ENCODE data around the gene C4orf50.
"Not testable (repeated sequence)": the region's sequence is repeated elsewhere in the genome, so short reads cannot be mapped to it uniquely, and the experiment has no call there.

Gene C4orf50

DNA sequence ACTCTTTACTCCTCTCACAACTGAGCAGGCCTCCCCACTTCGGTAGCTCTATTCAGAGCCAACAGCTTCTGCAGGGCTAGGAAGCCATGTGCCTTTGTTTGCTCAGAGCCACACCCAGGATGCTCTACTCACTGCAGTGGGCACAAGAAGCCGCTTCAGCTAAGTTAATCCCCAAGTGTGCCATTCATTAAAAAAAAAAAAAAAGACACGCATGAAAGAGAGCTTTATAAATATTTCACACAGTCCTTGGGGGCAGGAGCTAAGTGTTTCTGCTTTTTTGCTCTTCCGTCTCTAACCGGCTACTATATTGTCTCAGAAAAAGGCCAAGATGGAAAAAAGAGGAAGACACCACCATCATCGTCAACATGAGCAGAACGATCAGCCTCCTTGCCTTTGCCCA lies 133.4 kb downstream of the C4orf50 start:
- no peak for DNase-seq

DNA sequence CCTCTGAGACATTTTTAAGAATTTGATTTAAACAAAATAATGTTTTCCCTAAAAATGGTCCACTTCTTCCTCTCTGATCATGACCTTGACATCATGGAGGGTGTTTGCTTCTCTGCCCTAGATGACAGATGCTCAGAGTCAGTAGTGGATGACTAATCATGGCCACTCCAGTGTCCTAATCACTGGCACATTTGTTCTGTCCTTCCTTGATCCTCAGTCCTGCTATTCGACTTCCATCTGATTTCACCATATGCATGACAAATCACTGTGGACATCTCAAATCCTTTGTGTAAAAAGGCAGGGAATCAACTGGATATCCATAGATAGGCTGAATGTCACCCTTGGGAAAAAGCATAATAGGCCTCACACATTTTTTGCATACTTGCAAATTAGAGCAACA lies 134.3 kb downstream of the C4orf50 start:
- DNase-seq = no peak

DNA sequence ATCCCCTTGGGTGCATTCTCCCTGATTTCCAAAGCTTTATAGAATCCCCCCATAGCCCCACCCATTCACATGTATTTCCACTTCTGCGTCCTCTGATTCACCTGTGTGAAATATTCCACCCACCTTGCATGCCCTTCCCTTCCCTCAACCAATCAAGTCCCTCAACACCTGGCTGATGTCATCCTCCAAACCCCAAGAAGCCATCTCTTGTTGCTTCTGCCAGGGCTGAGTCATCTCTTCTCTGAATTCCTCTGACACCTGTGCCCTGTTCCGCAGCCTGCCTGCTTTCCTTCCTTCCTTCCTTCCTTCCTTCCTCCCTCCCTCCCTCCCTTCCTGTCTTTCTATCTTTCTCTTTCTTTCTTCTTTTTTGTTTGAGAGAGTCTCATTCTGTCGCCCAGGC lies 135.3 kb downstream of the C4orf50 start:
- DNase-seq = no peak

DNA sequence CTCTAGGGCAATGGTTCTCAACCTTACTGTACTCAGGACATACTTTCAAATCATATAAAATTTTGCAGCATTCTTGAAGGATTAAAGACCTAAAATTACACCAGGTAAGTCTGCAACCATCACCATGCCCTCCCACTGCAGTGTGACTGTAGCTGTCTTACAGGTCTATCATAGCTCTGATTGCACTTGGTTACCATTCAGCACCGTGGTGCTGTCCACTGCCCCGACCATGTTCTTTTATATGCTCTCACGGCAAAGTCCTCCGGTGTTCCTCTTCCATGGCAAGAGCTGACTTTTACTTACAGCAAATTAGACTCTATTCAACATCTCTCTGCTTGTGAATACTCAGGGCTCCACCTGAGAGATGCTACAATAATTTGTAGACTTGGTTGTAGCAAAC lies 136.9 kb downstream of the C4orf50 start:
- DNase-seq = no peak

DNA sequence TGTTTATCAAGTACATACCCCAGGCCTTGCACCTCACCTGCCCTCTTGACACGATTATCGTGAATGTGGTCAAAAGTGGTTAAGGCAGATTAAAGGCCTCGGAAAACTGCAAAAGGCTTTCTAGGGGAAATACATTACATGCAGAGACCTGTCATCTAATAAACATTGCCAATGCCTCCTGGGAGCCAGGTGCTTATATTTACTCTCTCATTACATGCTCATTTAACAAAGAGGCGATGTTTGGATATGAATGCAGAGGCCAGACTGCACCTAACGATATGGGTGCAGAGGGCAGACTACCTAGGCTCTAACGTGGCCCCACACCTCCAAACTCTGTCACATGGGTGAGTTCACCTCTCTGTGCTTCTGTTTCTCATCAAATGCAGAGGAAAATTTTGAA lies 139.9 kb downstream of the C4orf50 start:
- no peak for DNase-seq

DNA sequence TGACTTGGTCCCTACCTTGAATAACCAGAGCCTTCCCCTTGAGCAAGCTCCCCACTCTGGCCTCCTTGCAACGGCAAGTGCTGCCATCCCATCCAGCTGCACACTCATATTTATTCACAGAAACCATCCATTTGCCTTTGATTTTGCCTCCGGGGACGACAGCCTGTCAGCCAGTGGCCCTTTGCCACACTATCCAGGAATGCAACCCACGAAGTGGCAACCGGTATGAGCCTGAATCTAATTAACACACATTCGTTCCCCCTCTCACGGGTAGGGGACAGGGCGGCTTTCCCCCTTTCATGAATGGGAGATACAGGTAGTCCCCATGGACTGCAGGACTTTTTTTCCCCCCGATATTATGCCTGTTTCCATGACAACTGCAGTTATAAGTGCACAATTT lies 140.8 kb downstream of the C4orf50 start:
- DNase-seq = no peak

DNA sequence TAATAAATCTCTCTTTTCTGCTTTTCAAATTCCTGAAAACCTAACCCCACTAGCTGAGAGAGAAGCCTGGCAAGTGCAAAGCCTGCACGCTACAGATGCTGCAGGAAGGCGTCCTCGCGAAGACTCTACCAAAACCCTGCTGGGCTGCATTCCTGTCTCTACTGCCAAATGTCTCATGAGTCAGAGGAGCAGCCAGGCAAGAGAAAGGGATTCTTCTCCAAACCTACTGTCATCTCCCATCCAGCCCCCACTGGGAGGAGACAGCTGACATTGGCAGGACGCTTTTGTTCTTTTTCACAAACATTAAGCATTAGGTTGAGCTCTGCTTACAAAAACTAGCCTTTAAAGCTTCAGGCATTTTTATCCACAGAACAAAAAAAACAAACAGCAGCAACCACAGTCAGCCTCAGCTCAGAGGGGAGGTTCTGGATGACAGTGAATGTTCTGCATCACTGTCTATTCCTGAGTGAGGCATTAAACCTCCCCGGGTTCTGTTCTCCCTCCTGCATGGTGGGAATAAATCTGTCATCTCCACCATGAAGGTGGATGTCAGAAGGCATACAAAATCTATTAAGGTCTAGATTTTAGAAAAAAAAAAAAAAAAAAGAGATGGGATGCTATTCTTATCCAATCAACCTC lies 143.3 kb downstream of the C4orf50 start:
- DNase-seq = no peak

DNA sequence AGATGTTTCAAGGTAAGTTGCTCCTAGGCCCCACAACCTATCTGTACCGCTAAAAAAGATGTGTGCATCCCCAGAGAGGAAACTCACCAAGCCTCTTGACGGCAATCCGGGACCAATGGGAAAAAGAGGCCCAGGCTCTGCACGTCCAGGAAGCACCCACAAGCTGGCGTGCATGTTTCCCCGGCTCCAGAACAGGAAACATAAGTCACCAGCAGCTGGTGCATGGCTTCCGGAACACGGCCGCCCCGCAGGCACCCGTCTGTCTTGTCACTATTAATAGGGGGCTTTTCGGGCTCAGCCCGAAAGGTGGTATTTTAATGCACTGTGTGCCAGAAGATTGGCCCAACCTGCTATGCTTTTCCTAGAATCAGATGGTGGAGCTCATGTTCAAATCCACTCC lies 147.5 kb downstream of the C4orf50 start:
- DNase-seq = no peak

DNA sequence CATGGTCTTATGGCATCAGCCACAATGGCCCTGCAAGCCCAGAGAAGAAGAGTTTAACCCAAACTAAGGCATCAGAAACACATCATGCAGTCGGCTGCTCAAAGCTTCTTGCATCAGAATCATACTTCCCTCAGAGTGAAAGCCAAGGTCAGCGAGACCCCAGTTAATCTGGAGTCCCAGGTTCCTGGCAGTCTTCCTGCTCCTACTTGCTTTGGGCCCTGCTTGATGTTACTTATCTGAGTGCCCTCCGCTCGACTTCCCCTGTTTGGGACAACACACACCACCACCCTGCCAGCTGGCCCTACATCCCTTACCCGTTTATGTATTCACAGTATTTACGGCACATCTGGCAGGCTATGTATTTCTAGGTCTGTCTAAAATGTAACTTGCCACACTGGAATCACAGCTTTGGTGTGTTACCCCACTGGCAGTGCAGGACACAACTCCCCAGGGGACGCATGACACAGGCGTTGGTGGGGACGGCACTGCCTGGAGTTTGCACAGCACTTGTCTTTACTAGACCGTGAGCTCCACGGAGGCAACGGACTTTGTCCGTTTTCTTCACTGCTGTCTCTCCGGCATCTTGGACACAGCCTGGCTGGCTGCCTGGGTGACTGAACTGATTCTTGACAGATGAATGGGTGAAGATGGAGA lies 148.1 kb downstream of the C4orf50 start:
- no peak for DNase-seq

DNA sequence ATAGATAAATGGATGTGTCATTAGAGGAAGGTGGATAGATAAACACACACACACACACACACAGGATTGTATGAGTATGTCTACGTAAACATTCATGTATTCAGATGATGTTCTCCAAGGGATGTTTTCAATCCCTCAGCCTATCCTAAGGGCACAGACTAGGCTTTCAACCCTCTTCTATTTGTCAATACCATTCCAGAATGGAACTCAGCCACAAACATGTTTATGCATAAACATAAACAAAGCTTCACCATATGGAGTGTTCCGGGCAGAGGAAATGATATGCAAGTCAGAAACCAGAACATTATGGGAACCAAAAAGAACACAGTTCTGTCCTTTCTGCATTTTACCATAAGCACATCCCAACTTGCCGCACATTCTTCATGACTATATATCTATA lies 150.4 kb downstream of the C4orf50 start:
- no peak for DNase-seq

DNA sequence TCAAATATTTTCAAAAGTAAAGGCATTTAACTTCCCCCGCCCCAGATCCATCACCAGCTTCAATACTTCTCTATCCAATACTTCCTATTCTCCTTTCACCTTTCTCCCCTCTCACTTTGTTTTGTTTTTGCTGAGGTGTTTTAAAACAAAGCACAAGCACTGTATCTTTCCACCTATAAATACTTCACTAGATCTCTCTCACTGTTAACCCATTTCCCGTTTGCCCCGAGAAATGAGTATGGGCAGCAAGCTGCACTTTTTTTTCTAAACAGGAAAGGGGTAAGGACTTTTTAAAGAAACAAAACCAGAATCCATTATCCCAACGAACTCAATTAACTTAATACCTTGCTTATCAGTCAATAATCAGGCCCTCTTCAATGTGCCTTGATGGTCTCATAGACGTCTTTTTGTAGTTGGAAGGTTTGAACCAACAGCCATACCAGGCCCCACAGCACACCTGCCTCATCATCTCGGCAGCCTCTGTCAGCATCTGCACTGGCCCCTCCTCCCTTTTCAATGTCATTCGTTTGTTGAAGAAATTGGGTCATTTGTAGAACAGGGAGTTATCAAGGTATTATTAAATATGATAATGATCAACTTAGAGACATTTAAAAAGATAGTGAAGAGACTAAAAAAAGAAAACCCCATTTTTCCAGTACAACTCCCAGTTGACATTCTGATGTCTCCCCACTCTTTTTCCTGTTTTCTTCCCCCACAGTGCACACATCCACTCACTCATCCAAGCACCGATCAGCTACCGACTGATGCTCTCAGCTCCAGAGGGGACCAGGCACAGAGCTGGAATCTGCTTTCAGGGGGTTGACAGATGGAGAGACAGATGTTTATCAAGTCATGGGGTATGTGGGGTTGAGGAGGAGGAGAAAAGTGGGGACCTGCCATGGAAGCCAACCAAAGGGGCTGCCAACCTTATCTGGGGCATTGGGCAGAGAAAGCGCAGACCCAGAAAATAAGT lies 151.1 kb downstream of the C4orf50 start:
- no peak for DNase-seq

DNA sequence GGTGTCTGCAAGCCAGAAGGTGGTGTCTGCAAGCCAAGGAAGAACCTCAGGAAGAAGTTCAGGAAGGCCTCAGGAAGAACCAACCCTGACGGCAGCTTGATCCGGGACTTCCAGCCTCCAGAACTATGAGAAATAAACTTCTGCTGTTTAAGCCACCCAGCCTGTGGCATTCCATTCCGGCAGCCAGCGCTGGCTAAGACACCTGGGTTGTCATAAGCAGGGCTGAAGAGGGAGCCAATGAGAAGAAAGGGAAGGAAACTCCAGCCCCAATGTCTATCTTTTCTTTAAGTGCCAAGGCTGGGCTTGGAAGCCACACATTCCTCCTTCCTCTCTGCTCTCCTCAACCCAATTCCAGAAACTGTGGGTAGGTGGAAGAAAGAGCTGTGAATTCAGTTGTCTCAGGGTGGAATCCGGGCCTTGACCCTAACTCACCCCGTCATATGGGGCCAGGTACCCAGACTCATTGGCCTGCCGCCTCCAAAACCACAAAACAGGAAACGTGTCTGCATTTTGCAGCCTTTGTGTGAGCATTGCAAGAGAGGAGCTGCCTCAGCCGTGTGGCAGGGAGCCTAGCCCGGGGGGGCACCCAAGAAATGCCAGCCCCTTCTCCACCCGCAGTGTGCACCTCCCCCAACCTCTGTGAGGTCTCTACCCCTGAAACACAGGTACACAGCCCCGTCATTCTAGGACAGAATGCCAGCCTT lies 152.2 kb downstream of the C4orf50 start:
- no peak for DNase-seq

DNA sequence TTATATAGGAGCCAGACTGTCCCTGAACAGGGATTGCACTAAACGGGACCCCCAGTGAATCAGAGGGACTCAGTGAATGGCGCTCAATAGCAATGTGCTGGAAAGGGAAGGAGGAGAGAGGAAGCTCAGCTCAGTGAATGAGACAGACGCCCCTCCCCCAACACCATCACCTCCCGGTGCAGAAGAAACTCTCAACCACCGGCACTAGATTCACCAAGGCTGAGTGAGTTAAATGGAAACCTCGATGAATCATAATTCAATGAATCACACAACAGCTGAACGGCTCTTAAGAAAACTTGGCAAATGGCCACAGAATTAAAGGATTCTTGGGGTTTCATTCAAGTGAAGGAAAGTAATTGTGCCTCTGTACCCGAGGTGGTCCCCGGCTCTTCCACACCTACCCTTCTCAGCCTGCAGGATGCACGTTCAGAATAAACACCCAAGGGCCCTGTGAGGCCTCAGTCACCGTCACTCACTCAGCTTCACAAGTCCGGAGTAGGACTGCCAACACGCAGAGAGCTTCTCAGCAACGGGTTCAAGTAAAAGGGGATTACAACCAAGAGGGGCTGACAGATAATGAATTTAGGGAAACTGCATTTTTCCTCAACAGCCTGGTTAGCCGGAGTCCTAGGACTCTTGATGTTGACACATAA lies 154.6 kb downstream of the C4orf50 start:
- no peak for DNase-seq

DNA sequence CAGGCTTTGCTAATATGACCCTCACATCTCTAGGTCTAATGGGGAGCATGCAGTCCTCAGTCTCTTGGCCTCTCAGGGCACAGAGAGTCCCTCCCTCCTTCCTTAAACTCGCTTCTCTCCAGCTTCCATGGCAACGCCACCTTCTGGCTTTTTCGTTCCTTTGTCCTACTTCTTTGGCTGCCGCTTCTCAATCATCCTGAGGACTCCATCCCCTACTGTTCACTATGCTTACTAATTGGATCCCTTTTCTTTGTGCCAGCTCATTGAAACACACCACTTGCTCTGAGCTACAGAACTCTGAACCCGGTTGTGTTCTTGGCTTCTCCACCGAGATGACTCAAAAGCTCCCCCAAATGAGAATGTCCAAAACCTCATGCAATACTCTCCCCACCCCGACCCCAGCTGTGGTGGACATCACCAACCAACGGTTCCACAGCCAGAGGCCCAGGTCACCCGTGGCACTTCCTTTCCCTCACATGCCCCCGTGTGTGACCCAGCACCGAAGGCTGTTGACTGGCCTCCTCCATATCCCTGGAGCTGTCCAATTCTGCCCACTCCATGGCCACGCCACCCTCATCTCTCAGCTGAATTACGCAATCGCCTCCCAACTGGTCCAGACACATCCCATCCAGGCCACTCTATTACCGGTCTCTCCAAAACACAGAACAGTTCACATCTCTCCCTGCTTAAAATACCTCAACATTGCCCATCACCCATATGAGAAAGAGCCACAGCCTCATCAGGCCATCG lies 160.0 kb downstream of the C4orf50 start:
- no peak for DNase-seq

DNA sequence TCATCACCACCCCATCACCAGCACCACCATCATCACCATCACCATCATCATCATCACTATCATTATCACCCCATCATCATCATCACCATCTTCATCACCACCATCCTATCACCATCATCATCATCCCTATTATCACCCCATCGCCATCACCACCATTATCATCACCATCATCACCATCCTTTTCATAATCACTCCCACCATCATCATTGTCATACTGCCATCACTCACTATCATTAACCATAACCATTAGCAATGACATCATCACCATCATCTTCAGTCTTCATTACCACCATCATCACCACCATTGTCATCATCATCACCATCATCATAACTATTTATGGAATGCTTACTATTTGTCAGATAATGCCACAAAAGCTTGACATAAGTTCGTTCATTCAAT lies 161.0 kb downstream of the C4orf50 start:
- no peak for DNase-seq

DNA sequence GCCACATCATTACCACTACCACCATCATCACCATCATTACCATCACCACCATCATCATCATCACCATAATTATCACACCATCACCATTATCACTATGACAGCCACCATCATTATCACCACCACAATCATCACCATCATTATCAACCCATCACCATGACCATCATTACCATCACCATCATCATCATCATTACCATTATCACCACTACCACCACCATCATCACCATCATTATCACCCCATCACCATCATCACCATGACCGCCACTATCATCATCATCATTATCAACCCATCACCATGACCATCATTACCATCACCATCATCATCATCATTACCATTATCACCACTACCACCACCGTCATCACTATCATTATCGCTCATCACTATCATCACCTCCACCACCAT lies 161.9 kb downstream of the C4orf50 start:
- not testable (repeated sequence) for DNase-seq

DNA sequence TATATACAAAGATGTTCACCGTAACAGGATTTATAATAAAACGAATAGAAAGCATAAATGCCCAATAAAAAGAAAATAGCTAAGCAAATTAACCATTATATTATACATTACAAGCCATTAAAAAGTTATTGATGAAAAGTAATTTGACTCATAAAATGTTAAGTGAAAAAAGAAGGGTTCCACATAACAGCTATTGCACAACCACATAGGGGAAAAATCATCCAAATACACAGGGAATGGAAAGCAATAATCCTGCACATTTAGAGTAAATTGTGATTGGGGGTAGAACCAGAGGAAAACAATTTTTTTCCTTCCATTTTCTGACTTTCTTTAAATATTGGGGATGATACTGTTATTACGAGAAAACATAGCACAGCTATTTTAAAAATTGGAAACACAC lies 163.3 kb downstream of the C4orf50 start:
- no peak for DNase-seq

DNA sequence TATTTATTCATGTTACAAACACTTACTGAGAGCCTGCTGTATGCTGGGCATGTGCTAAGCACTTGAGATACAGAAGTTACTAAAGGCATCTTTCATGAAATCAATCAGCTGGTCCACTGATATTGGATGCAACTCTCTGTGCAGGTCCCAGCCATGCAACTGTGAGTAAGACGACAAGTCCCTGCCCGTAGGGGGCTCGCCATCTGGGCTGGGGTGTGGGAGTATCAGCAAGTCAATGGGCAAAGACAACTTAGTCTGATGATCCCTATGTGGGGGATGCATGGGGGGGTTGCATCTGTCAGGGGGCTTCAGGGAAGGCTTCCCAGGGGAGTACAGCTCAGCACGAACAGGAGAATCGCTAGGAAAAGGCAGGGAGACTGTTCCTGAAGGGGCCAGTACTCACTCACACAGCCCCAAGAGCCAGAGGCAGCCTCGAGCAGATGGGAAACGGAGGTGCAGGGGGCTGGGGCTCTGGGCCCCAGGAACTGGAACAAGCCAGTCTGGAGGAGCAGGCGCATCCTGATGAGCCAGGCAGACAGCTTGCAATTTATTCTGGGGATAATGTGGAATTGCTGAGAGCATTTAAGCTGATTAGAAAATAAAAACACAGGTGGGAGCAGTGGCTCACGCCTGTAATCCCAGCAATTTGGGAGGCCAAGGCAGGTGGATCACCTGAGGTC lies 165.6 kb downstream of the C4orf50 start:
- no peak for DNase-seq

DNA sequence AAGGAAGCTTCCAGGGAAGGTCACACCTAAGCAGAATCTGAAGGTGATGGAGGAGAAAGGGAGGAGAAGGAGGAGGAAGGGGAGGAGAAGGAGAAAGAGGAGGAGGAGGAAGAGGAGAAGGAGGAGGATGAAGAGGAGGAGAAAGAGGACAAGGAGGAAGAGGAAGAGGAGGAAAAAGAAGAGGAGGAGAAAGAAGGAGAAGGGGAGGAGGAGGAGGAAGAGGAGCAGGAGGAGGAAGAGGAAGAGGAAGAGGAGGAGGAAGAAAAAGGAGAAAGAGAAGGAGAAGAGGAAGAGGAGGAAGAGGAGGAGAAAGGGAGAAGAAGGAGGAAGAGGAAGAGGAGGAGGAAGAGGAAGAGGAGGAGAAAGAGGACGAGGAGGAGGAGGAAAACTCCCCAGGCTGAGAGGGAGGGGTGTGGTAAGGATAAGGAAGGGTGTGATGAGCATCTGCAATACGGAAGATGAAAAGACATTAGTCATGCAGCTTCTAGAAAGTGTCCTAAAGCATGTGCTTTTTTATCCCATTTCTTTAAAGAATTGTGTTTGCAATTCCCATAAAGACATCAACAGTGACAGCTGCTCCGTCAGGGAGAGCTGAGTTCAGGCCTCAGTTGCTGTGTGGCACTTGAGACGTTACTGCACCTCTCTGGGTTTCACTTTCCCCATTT lies 166.5 kb downstream of the C4orf50 start:
- DNase-seq = no peak
